ENCODE measurements around the gene ADTRP.
"Not testable (repeated sequence)": the region's sequence is repeated elsewhere in the genome, so short reads cannot be mapped to it uniquely, and the experiment has no call there.

Gene ADTRP

GRCh38 chr6:11722220-11722619, 56.4 kb downstream of the ADTRP start:
- DNase-seq: no peak

- no peak for DNase-seq
These were observed 60.1 kb downstream of the ADTRP start for GRCh38 chr6:11718463-11718862.

GRCh38 chr6:11718031-11718430, 60.6 kb downstream of the ADTRP start:
- DNase-seq: no peak

GRCh38 chr6:11714798-11715285, 63.8 kb downstream of the ADTRP start:
- DNase-seq: no peak

GRCh38 chr6:11714116-11714797, 64.3 kb downstream of the ADTRP start:
- no peak for DNase-seq

GRCh38 chr6:11712760-11713159, 65.8 kb downstream of the ADTRP start:
- DNase-seq: no peak

- DNase-seq: no peak
These were observed 66.5 kb downstream of the ADTRP start for GRCh38 chr6:11711984-11712711.

- no peak for DNase-seq
These were observed 67.3 kb downstream of the ADTRP start for GRCh38 chr6:11711003-11711983.

- no peak for DNase-seq
These were observed 68.3 kb downstream of the ADTRP start for GRCh38 chr6:11710311-11710761.

GRCh38 chr6:11706171-11706570, 72.4 kb downstream of the ADTRP start:
- no peak for DNase-seq

GRCh38 chr6:11705483-11705882, 73.1 kb downstream of the ADTRP start:
- no peak for DNase-seq

- no peak for DNase-seq
These were observed 73.5 kb downstream of the ADTRP start for GRCh38 chr6:11705069-11705468.

- no peak for DNase-seq
These were observed 74.9 kb downstream of the ADTRP start for GRCh38 chr6:11703725-11704124.

- no peak for DNase-seq
These were observed 76.0 kb downstream of the ADTRP start for GRCh38 chr6:11702500-11703130.

- DNase-seq: no peak
These were observed 76.5 kb downstream of the ADTRP start for GRCh38 chr6:11702089-11702488.

GRCh38 chr6:11701573-11701972, 77.0 kb downstream of the ADTRP start:
- DNase-seq: no peak

GRCh38 chr6:11700118-11700718, 78.4 kb downstream of the ADTRP start:
- DNase-seq: peak; percentile 27

GRCh38 chr6:11699576-11699975, 79.0 kb downstream of the ADTRP start:
- no peak for DNase-seq

- DNase-seq: no peak
These were observed 85.9 kb downstream of the ADTRP start for GRCh38 chr6:11692451-11693376.

- no peak for DNase-seq
These were observed 88.8 kb downstream of the ADTRP start for GRCh38 chr6:11689847-11690246.

- not testable (repeated sequence) for DNase-seq
These were observed 89.2 kb downstream of the ADTRP start for GRCh38 chr6:11689400-11689799.

Data from NCI-H1092 treated with DMSO at 0.1 percent for 48 hours (cell line).